ENCODE measurements around the gene ZNF335.

GRCh38 chr20:46013829-46014516 is 42.0 kb upstream of the ZNF335 start:
- TF ChIP-seq CTCF (IDR thresholded peaks at IDR 0.05): peak; percentile 65 to 79 (median 72)
- TF ChIP-seq POLR2AphosphoS5 (IDR thresholded peaks at IDR 0.05): no peak
- no peak for TF ChIP-seq POLR2A (IDR thresholded peaks at IDR 0.05; ENCODE audit: low read depth)
